HG03439 (cell line): ENCODE results near the gene DDAH2.
A peak's percentile ranks its signal among the peaks of the same experiment; 100 is the strongest.

ENCODE experiments used
- ATAC-seq: cut with Tn5 transposase; IDR thresholded peaks from one replicate; pipeline ENCODE4 v1.9.1; 2021; ENCODE audit warnings: mild to moderate bottlenecking, moderate library complexity; ENCODE audit not compliant: unreplicated experiment

DDAH2 gene

GRCh38 chr6:31728767-31729514 is at the start of gene DDAH2:
TSS of gene DDAH2 (minus strand) at chr6:31729299. CDS start at chr6:31729161, 138 bp downstream.
- no peak for ATAC-seq

GRCh38 chr6:31778193-31778592 is 49.1 kb upstream of the DDAH2 start:
- no peak for ATAC-seq

- no peak for ATAC-seq
These were observed 48.6 kb upstream of the DDAH2 start for GRCh38 chr6:31777667-31778050.

- peak; percentile 73 for ATAC-seq
These were observed 48.0 kb upstream of the DDAH2 start, which contains the start of gene VWA7 for GRCh38 chr6:31776989-31777666. TSS of gene VWA7 (minus strand) at chr6:31777328. CDS start at chr6:31776779, 549 bp downstream.

GRCh38 chr6:31776485-31776988 is 47.4 kb upstream of the DDAH2 start:
- no peak for ATAC-seq

- no peak for ATAC-seq
These were observed 46.8 kb upstream of the DDAH2 start for GRCh38 chr6:31775633-31776484.

- no peak for ATAC-seq
These were observed 46.1 kb upstream of the DDAH2 start for GRCh38 chr6:31775184-31775583.

- no peak for ATAC-seq
These were observed 42.9 kb upstream of the DDAH2 start for GRCh38 chr6:31771992-31772358.

- no peak for ATAC-seq
These were observed 41.8 kb upstream of the DDAH2 start for GRCh38 chr6:31770860-31771259.

- no peak for ATAC-seq
These were observed 40.7 kb upstream of the DDAH2 start for GRCh38 chr6:31769684-31770371.

GRCh38 chr6:31768363-31769257 is 39.5 kb upstream of the DDAH2 start:
- ATAC-seq = no peak

GRCh38 chr6:31767096-31767645 is 38.1 kb upstream of the DDAH2 start:
- no peak for ATAC-seq

GRCh38 chr6:31765910-31766794 is 37.1 kb upstream of the DDAH2 start:
- no peak for ATAC-seq

GRCh38 chr6:31765559-31765909 is 36.4 kb upstream of the DDAH2 start:
- no peak for ATAC-seq

- no peak for ATAC-seq
These were observed 35.1 kb upstream of the DDAH2 start for GRCh38 chr6:31764198-31764597.

GRCh38 chr6:31763619-31763940 is 34.5 kb upstream of the DDAH2 start:
- ATAC-seq = no peak

GRCh38 chr6:31762878-31763618 is 33.9 kb upstream of the DDAH2 start:
- ATAC-seq = no peak

GRCh38 chr6:31762356-31762755 is 33.3 kb upstream of the DDAH2 start, which contains the start of gene SAPCD1:
TSS of gene SAPCD1 (plus strand) at chr6:31762656. CDS start at chr6:31763055, 399 bp downstream.
- no peak for ATAC-seq
